Measurements from ENCODE around the gene IFT88.

IFT88 gene

DNA sequence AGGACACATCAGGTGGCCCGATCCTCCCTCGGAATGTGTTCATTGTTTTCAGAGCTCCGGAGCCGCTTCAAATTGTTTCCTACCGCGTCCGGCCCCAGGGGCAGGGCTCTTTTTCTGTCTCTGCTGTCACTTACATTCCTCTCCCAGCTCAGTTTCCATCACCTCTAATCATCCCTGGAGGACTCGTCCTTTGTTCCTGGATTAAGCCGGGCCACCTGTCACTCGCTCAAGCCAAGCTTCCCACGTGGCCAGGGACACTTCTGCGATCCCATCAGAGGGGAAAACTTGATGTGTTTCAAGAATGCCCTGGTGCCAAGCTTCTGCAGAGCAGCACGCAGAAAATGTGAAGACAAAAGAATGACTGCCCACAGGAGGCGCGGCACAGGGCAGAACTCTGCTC lies 150.0 kb downstream of the IFT88 start:
- TF ChIP-seq, protein P1, sequence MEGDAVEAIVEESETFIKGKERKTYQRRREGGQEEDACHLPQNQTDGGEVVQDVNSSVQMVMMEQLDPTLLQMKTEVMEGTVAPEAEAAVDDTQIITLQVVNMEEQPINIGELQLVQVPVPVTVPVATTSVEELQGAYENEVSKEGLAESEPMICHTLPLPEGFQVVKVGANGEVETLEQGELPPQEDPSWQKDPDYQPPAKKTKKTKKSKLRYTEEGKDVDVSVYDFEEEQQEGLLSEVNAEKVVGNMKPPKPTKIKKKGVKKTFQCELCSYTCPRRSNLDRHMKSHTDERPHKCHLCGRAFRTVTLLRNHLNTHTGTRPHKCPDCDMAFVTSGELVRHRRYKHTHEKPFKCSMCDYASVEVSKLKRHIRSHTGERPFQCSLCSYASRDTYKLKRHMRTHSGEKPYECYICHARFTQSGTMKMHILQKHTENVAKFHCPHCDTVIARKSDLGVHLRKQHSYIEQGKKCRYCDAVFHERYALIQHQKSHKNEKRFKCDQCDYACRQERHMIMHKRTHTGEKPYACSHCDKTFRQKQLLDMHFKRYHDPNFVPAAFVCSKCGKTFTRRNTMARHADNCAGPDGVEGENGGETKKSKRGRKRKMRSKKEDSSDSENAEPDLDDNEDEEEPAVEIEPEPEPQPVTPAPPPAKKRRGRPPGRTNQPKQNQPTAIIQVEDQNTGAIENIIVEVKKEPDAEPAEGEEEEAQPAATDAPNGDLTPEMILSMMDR (IDR thresholded peaks at IDR 0.05): no peak
- Histone ChIP-seq H3K27ac (no peak overlapping the region), H3K4me3 (no peak overlapping the region)
- no peak for DNase-seq (ENCODE audit: low spot score)

DNA sequence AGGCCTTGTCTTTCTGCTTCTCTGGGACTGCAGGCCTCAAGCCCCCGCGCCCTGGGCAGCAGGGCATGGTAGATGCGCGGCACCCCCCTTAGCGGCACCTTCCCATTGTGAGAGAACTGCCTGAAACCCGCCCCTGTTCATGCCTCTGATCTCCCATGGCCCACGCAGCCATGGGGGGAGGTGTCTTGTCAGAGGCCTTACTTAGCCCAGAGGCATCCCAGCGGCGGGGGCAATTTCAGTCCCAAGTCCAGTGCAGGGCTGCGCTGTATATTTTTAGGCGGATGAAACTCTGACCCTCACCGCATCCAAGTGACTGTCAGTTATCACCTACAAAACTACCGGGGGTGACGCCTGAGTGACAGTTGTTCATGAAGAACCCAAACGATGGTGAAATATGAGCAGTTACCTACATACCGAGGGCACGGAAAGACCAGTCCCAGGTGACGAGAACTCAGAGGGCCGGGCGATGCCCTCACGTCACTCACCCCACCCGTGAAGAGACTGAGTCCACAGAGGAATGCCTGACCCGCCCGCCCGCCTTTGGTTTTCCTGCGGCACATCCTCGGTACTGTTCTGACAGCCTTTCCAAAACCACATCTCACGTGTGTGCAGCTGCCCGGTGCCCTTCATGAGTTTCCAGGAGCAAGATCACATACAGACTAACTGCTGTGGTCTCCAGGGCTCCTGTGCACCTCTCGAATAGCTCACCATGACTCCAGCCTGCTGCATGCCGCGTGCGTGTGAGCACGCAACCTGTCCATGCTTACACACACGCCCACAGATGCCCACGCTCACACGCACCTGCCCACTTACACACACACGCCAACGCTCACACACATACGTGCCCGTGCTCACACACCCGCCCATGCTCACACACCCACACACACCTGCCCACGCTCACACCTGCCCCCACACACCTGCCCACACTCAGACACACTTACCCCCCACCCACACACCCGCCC lies 150.9 kb downstream of the IFT88 start:
- TF ChIP-seq, protein P1 (IDR thresholded peaks at IDR 0.05): no peak
- no peak overlapping the region for H3K4me3 ChIP-seq
- no peak overlapping the region for H3K27ac ChIP-seq
- no peak for DNase-seq (ENCODE audit: low spot score)

DNA sequence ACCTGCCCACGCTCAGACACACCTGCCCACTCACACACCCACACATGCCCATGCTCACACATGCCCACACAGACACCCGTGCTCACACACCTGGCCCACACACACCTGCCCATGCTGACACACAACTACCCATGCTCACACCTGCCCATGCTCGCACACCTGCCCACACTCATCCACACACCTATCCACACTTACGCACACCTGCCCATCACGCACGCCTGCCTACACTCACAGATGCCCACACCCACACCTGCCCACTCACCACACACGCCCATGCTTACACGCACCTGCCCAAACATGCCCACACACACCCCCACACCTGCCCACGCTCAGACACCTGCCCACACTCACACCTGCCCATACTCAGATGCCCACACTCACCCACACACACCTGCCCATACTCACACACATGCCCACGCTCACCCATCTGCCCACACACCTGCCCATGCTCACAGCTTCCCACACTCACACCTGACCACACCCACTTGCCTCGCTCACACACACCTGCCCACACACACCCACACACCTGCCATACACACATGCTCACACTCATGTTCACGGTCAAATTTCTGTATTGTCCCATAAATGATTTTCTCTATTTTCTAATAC lies 152.1 kb downstream of the IFT88 start:
- Histone ChIP-seq H3K27ac (no peak overlapping the region), H3K4me3 (no peak overlapping the region)
- no peak for DNase-seq (ENCODE audit: low spot score)
- TF ChIP-seq, protein P1 (IDR thresholded peaks at IDR 0.05): no peak

DNA sequence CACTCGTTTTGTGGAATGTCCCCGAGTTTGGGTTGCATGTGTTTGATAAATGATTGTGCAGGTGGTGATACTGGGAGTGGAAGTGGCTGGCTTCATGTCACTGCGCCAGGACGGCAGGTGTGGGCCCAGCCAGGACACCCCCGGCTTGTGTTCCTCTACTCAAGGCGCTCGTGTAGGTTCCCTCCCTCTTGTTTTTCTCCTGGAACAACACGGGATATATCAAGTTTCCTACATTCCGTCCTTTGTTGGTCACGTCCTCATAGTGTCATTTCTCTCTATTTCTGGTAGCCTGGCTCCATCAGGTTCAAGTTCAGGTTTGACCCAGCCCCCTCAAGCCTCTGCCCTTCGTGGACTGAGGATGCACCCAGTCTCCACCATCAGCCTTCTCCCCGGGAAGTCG lies 152.8 kb downstream of the IFT88 start:
- TF ChIP-seq, protein P1 (IDR thresholded peaks at IDR 0.05): no peak
- no peak for DNase-seq (ENCODE audit: low spot score)
- Histone ChIP-seq H3K27ac (no peak overlapping the region), H3K4me3 (no peak overlapping the region)

DNA sequence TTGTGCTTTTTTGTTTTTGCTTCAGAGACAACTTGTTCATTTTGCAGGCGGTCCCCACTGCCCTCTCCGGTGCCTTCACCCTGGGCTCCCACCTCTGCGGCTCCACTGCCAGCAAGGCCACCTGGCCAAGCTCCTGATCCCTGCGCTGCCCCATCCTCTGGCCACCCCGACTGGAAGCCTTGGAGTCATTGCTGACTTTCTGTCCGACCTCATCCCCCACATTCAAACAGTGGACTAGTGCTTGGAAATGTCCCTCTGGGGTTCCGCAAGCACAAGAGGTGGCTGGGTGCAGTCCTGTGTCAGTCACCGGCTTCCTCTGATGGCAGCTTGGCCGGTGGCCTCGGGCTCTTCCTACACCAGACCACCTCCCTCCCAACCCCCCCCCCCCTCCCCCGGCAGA lies 153.5 kb downstream of the IFT88 start:
- DNase-seq (ENCODE audit: low spot score): no peak
- no peak overlapping the region for H3K27ac ChIP-seq
- TF ChIP-seq, protein P1 (IDR thresholded peaks at IDR 0.05): no peak
- H3K4me3 ChIP-seq: no peak overlapping the region

DNA sequence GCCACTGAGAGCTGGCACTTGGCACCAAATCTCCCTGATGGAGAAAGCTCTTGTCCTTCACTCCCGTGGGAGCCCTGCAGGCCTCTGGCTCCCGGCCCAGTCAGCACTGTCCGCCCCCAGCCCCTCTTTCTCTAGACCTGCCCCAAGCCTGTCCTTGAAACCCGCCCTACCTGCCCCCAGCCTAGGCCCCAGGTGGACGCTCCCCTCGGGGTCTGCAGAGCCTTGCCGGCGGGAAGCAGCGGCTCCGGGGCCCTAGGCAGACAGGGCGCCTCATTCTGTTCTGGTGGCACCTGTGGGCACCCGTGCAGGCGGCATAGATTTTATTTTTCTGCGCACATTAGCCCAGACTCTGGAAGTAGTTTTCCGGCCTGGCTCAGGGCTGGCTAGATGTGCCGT lies 154.1 kb downstream of the IFT88 start:
- DNase-seq (ENCODE audit: low spot score): no peak
- TF ChIP-seq, protein P1 (IDR thresholded peaks at IDR 0.05): no peak
- Histone ChIP-seq H3K27ac (no peak overlapping the region), H3K4me3 (no peak overlapping the region)
